GM23338 (cell line): ENCODE results near the gene HOXA9.

Experiments
- CREB1 ChIP-seq: fragments of 250-450 bp; sonication (Bioruptor Pico); IDR thresholded peaks from 2 replicates; pipeline ENCODE4 v1.5.0; 2020; ENCODE audit warnings: low read depth, mild to moderate bottlenecking, moderate library complexity
- CTCF ChIP-seq, 2 experiments: fragments of 200-600 bp in 1 of 2; sonication (generic) in 1 of 2; conservative IDR thresholded peaks; 2 replicates each; pipeline versions ENCODE4 v1.5.1 to v1.6.1; 2016 to 2017; ENCODE audit warnings: antibody characterized with exemption in 2 of 2, low read depth in 2 of 2, mild to moderate bottlenecking in 2 of 2, moderate library complexity in 1 of 2
- EZH2 ChIP-seq: fragments of 200-600 bp; sonication (generic); IDR thresholded peaks from one replicate; pipeline ENCODE4 v1.8.0; 2017; ENCODE audit warnings: antibody characterized with exemption, mild to moderate bottlenecking, low read depth; ENCODE audit not compliant: unreplicated experiment
- EZH2phosphoT487 ChIP-seq: fragments of 200-600 bp; sonication (generic); IDR thresholded peaks from one replicate; pipeline ENCODE4 v1.8.1; 2018; ENCODE audit warnings: antibody characterized with exemption; ENCODE audit not compliant: unreplicated experiment
- JUNB ChIP-seq: IDR thresholded peaks from one replicate; pipeline ENCODE4 v1.6.1; 2016; ENCODE audit warnings: antibody characterized with exemption; ENCODE audit not compliant: unreplicated experiment
- POLR2AphosphoS5 ChIP-seq: IDR thresholded peaks from 2 replicates; pipeline ENCODE4 v1.6.1; 2016; ENCODE audit warnings: antibody characterized with exemption, low read depth
- STAT1 ChIP-seq: IDR thresholded peaks from one replicate; pipeline ENCODE4 v1.6.1; 2016; ENCODE audit warnings: antibody characterized with exemption; ENCODE audit not compliant: unreplicated experiment
- ZNF114 ChIP-seq: fragments of 250-450 bp; sonication (Bioruptor Pico); IDR thresholded peaks from 2 replicates; pipeline ENCODE4 v1.5.0; 2020; ENCODE audit warnings: mild to moderate bottlenecking, moderate library complexity
- TF ChIP-seq, protein P1 (sequence below): IDR thresholded peaks from one replicate; pipeline ENCODE4 v1.6.1; 2018; ENCODE audit warnings: antibody characterized with exemption; ENCODE audit not compliant: unreplicated experiment
- TF ChIP-seq, protein P2 (sequence below): fragments of 250-450 bp; sonication (Bioruptor Pico); IDR thresholded peaks from 2 replicates; pipeline ENCODE4 v1.5.0; 2020; ENCODE audit warnings: mild to moderate bottlenecking, moderate library complexity

GRCh38 chr7:27183682-27184336 is 18.5 kb upstream of the HOXA9 start:
- no peak for TF ChIP-seq CTCF (conservative IDR thresholded peaks at IDR 0.05; ENCODE audit: low read depth in 2 of 2)
- TF ChIP-seq CREB1 (CRISPR knock-in tag), result no peak
- TF ChIP-seq POLR2AphosphoS5, result no peak
- TF ChIP-seq EZH2phosphoT487, result peak; percentile 73
- TF ChIP-seq JUNB, result no peak
- TF ChIP-seq, protein P1, sequence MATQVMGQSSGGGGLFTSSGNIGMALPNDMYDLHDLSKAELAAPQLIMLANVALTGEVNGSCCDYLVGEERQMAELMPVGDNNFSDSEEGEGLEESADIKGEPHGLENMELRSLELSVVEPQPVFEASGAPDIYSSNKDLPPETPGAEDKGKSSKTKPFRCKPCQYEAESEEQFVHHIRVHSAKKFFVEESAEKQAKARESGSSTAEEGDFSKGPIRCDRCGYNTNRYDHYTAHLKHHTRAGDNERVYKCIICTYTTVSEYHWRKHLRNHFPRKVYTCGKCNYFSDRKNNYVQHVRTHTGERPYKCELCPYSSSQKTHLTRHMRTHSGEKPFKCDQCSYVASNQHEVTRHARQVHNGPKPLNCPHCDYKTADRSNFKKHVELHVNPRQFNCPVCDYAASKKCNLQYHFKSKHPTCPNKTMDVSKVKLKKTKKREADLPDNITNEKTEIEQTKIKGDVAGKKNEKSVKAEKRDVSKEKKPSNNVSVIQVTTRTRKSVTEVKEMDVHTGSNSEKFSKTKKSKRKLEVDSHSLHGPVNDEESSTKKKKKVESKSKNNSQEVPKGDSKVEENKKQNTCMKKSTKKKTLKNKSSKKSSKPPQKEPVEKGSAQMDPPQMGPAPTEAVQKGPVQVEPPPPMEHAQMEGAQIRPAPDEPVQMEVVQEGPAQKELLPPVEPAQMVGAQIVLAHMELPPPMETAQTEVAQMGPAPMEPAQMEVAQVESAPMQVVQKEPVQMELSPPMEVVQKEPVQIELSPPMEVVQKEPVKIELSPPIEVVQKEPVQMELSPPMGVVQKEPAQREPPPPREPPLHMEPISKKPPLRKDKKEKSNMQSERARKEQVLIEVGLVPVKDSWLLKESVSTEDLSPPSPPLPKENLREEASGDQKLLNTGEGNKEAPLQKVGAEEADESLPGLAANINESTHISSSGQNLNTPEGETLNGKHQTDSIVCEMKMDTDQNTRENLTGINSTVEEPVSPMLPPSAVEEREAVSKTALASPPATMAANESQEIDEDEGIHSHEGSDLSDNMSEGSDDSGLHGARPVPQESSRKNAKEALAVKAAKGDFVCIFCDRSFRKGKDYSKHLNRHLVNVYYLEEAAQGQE, result no peak
- TF ChIP-seq EZH2, result peak; percentile 97
- TF ChIP-seq ZNF114 (CRISPR knock-in tag), result no peak
- TF ChIP-seq, protein P2, sequence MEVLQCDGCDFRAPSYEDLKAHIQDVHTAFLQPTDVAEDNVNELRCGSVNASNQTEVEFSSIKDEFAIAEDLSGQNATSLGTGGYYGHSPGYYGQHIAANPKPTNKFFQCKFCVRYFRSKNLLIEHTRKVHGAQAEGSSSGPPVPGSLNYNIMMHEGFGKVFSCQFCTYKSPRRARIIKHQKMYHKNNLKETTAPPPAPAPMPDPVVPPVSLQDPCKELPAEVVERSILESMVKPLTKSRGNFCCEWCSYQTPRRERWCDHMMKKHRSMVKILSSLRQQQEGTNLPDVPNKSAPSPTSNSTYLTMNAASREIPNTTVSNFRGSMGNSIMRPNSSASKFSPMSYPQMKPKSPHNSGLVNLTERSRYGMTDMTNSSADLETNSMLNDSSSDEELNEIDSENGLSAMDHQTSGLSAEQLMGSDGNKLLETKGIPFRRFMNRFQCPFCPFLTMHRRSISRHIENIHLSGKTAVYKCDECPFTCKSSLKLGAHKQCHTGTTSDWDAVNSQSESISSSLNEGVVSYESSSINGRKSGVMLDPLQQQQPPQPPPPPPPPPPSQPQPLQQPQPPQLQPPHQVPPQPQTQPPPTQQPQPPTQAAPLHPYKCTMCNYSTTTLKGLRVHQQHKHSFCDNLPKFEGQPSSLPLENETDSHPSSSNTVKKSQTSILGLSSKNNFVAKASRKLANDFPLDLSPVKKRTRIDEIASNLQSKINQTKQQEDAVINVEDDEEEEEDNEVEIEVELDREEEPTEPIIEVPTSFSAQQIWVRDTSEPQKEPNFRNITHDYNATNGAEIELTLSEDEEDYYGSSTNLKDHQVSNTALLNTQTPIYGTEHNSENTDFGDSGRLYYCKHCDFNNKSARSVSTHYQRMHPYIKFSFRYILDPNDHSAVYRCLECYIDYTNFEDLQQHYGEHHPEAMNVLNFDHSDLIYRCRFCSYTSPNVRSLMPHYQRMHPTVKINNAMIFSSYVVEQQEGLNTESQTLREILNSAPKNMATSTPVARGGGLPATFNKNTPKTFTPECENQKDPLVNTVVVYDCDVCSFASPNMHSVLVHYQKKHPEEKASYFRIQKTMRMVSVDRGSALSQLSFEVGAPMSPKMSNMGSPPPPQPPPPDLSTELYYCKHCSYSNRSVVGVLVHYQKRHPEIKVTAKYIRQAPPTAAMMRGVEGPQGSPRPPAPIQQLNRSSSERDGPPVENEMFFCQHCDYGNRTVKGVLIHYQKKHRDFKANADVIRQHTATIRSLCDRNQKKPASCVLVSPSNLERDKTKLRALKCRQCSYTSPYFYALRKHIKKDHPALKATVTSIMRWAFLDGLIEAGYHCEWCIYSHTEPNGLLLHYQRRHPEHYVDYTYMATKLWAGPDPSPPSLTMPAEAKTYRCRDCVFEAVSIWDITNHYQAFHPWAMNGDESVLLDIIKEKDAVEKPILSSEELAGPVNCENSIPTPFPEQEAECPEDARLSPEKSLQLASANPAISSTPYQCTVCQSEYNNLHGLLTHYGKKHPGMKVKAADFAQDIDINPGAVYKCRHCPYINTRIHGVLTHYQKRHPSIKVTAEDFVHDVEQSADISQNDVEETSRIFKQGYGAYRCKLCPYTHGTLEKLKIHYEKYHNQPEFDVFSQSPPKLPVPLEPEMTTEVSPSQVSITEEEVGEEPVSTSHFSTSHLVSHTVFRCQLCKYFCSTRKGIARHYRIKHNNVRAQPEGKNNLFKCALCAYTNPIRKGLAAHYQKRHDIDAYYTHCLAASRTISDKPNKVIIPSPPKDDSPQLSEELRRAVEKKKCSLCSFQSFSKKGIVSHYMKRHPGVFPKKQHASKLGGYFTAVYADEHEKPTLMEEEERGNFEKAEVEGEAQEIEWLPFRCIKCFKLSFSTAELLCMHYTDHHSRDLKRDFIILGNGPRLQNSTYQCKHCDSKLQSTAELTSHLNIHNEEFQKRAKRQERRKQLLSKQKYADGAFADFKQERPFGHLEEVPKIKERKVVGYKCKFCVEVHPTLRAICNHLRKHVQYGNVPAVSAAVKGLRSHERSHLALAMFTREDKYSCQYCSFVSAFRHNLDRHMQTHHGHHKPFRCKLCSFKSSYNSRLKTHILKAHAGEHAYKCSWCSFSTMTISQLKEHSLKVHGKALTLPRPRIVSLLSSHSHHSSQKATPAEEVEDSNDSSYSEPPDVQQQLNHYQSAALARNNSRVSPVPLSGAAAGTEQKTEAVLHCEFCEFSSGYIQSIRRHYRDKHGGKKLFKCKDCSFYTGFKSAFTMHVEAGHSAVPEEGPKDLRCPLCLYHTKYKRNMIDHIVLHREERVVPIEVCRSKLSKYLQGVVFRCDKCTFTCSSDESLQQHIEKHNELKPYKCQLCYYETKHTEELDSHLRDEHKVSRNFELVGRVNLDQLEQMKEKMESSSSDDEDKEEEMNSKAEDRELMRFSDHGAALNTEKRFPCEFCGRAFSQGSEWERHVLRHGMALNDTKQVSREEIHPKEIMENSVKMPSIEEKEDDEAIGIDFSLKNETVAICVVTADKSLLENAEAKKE (CRISPR knock-in tag), result no peak
- TF ChIP-seq STAT1, result no peak
